HL-60 (cell line): ENCODE results near the gene TMEM151B.

Experiments
- DNase-seq, 2 experiments: peaks; one replicate each; pipeline ENCODE4 v3.0.0-alpha.2; 2010 to 2020; ENCODE audit warnings: low read depth in 1 of 2, low spot score in 1 of 2
- H3K27ac ChIP-seq: fragments of 250-450 bp; sonication (Bioruptor Pico); replicated peaks from 2 replicates; pipeline ENCODE4 v1.5.1; 2020; ENCODE audit warnings: mild to moderate bottlenecking, moderate library complexity
- H3K27me3 ChIP-seq: fragments of 250-450 bp; sonication (Bioruptor Pico); 2 replicates; pipeline ENCODE4 v1.5.1; 2021; ENCODE audit warnings: mild to moderate bottlenecking, moderate library complexity; ENCODE audit not compliant: insufficient read depth, poor library complexity, severe bottlenecking
- H3K4me3 ChIP-seq: replicated peaks from 2 replicates; pipeline ENCODE4 v1.5.1; 2011; ENCODE audit warnings: mild to moderate bottlenecking, control low read depth, low read length; ENCODE audit not compliant: insufficient read depth
- GABPA ChIP-seq: IDR thresholded peaks from 2 replicates; pipeline ENCODE4 v1.6.1; 2012; ENCODE audit warnings: low read depth
- POLR2AphosphoS5 ChIP-seq: IDR thresholded peaks from 2 replicates; pipeline ENCODE4 v1.6.1; 2012; ENCODE audit warnings: low read depth
- SPI1 ChIP-seq: IDR thresholded peaks from 2 replicates; pipeline ENCODE4 v1.6.1; 2012; ENCODE audit warnings: low read depth, mild to moderate bottlenecking, borderline replicate concordance
- TF ChIP-seq, protein P1 (sequence below): IDR thresholded peaks from 2 replicates; pipeline ENCODE4 v1.6.1; 2012; ENCODE audit warnings: low read depth; ENCODE audit not compliant: insufficient replicate concordance
- TF ChIP-seq, protein P2 (sequence below): IDR thresholded peaks from one replicate; pipeline ENCODE4 v1.5.1; 2011; ENCODE audit warnings: low read length, control low read depth, inconsistent platforms; ENCODE audit not compliant: insufficient read depth

Gene TMEM151B

DNA sequence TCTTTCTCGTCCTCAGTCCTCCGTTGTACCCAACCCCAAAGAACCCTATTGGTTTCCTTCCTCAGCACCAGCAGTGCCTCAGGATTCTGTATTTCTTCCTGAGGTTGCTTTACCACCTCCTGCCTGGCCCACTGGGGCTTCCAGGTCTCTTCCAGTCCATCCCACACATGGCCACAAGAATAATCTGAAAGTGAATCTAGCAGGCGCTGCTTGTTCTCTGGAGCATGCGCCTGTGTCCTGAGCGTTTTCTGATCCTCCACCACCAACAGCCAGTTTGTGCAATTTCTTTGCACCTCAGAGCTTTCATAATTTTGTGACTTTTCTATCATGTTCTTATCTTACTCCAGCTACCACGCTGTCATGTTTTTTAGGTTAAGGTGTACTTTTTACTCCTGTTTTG, 35.0 kb upstream of the TMEM151B start:
- Histone ChIP-seq H3K4me3 (no peak overlapping the region), H3K27me3 (no peaks in the 10 kb centered on the region), H3K27ac (peak overlapping the region; percentile 84)
- DNase-seq, result no peak
- TF ChIP-seq GABPA (no peak), SPI1 (no peak), POLR2AphosphoS5 (no peak)
- TF ChIP-seq, protein P1, sequence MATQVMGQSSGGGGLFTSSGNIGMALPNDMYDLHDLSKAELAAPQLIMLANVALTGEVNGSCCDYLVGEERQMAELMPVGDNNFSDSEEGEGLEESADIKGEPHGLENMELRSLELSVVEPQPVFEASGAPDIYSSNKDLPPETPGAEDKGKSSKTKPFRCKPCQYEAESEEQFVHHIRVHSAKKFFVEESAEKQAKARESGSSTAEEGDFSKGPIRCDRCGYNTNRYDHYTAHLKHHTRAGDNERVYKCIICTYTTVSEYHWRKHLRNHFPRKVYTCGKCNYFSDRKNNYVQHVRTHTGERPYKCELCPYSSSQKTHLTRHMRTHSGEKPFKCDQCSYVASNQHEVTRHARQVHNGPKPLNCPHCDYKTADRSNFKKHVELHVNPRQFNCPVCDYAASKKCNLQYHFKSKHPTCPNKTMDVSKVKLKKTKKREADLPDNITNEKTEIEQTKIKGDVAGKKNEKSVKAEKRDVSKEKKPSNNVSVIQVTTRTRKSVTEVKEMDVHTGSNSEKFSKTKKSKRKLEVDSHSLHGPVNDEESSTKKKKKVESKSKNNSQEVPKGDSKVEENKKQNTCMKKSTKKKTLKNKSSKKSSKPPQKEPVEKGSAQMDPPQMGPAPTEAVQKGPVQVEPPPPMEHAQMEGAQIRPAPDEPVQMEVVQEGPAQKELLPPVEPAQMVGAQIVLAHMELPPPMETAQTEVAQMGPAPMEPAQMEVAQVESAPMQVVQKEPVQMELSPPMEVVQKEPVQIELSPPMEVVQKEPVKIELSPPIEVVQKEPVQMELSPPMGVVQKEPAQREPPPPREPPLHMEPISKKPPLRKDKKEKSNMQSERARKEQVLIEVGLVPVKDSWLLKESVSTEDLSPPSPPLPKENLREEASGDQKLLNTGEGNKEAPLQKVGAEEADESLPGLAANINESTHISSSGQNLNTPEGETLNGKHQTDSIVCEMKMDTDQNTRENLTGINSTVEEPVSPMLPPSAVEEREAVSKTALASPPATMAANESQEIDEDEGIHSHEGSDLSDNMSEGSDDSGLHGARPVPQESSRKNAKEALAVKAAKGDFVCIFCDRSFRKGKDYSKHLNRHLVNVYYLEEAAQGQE, result no peak
- TF ChIP-seq, protein P2, sequence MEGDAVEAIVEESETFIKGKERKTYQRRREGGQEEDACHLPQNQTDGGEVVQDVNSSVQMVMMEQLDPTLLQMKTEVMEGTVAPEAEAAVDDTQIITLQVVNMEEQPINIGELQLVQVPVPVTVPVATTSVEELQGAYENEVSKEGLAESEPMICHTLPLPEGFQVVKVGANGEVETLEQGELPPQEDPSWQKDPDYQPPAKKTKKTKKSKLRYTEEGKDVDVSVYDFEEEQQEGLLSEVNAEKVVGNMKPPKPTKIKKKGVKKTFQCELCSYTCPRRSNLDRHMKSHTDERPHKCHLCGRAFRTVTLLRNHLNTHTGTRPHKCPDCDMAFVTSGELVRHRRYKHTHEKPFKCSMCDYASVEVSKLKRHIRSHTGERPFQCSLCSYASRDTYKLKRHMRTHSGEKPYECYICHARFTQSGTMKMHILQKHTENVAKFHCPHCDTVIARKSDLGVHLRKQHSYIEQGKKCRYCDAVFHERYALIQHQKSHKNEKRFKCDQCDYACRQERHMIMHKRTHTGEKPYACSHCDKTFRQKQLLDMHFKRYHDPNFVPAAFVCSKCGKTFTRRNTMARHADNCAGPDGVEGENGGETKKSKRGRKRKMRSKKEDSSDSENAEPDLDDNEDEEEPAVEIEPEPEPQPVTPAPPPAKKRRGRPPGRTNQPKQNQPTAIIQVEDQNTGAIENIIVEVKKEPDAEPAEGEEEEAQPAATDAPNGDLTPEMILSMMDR, result no peak

DNA sequence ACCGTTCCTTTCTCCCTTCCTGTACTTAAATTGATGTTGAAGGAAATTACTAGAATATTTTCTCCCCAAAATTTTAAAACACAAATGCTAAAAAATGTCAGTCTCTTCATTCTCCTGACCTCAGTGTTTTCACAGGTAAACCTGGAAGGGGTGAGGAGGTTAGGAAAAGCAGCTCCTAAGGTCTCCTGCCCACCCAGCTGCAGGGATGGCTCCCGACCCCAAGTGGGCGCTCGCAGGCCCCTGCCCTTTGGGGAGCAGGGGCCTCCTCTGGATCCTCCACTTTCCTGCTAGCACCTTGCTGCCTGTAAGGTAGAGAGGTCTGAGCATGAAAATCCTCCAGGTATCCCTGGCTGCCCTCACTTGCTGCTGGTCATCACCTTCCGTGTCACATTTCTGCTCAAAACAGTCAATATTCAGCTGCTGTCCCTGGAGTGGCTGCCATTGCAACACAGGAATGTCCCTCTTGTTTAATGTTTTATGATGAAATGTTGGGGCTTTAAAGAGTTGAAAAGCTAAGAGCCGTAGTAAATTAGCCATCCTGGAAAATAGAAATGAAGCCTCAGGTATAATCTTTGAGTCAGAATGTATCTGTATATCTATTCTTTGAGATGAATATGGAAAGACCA, 34.2 kb upstream of the TMEM151B start:
- no peak for TF ChIP-seq GABPA
- no peak for TF ChIP-seq SPI1
- TF ChIP-seq POLR2AphosphoS5, result no peak
- H3K27me3 ChIP-seq, result no peaks in the 10 kb centered on the region
- H3K4me3 ChIP-seq, result no peak overlapping the region
- DNase-seq, result no peak
- no peak overlapping the region for H3K27ac ChIP-seq

DNA sequence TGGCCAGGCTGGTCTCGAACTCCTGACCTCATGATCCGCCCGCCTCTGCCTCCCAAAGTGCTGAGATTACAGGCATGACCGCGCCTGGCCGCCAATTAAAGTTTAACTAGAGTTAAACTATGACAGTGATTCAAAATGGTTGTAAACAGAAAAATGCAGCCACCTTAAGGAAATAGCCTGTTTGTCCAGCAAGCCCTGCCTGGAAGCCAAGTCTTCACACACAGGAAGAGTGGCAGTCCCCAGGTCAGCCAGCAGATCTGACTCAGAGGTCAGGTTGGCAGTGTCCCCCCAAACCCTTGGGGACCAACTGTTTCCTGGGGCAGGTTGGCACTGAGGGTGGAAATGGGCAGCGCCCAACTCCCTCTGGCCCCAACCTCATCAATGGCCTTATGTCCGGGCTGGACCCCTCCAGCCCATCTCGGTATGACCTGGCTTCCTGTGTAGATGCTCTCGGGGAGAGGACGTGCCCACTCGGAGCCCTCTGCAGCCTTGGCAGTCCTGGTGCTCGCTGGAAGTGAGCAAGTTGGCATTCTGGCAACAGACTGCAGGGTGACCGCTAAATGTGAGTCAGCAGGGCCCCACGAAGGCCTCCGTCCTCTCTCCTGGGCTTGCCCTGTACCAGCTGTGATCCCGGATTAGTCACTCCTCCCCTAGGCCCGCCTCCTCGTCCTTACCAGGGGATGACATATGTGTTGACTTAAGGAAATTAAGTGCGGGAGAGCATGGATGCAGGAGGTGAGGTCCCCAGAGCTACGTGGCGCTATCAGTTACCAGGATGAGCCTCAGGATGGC, 33.0 kb upstream of the TMEM151B start:
- H3K27ac ChIP-seq, result peak overlapping the region; percentile 60
- H3K27me3 ChIP-seq, result no peaks in the 10 kb centered on the region
- H3K4me3 ChIP-seq, result peak overlapping the region; percentile 61
- TF ChIP-seq, protein P1, result no peak
- no peak for TF ChIP-seq SPI1
- TF ChIP-seq, protein P2, result no peak
- TF ChIP-seq POLR2AphosphoS5, result no peak
- no peak for TF ChIP-seq GABPA
- DNase-seq, result peak; percentile 88 to 91

DNA sequence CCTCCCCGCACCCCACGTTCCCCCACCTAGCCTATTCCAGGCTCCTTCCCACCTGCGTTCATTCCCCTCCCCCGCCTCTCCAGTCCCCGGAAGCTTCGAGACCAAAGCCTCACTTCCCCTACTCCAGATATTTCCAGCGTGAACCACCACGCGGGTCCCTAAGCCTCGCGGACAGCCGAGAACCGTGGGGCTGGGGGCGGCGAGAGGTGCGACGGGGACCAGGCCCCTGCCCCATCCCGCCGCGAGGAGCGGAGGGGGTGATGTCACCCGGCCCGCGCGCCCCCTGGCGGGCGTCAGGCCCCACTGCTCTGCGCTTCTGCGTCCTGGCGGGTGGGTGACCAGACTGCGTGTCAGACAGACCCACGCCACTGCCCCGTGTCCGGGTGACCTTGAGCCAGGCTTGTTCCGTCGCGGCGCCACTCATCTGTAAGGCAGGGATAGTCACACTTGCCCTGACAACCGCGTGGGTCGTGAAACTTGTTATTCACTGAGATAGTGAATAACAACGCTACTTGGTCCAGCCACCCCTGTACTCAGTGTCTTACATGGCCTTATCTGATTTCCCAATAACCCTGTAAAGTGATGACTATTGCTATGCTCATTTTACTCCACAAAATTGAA, 32.3 kb upstream of the TMEM151B start:
- TF ChIP-seq, protein P2, result peak; percentile 62
- TF ChIP-seq POLR2AphosphoS5, result peak; percentile 82
- no peak for TF ChIP-seq GABPA
- TF ChIP-seq, protein P1, result no peak
- TF ChIP-seq SPI1, result no peak; the same call in 1 of the 2 replicates
- DNase-seq, result peak in 1 of 2 experiments; percentile 67
- no peaks in the 10 kb centered on the region for H3K27me3 ChIP-seq

More for the DNA sequence above, 32.3 kb upstream of the TMEM151B start:
- Histone ChIP-seq H3K4me3 (peak overlapping the region; percentile 61), H3K27ac (peak overlapping the region; percentile 60)
